ENCODE data around the gene FAM222A.

The FAM222A gene

GRCh38 chr12:109800536-109800935 lies 86.9 kb downstream of the FAM222A start:
- ChIA-PET POLR2A (no interaction called here), CTCF (interaction anchor here (0.6 kb wide), 1 partner anchor 649 kb away, joined by 3 read pairs; no protein-coding TSS in a partner anchor)
- no peaks in the 10 kb centered on the region for H3K9me3 ChIP-seq (ENCODE audit: control insufficient read depth, insufficient read depth, low read depth, low read length)
- no peaks in the 10 kb centered on the region for H3K36me3 ChIP-seq (ENCODE audit: control insufficient read depth in 2 of 2, insufficient read depth in 1 of 2, low read length in 2 of 2)
- no peaks in the 10 kb centered on the region for H3K4me1 ChIP-seq (ENCODE audit: control insufficient read depth, insufficient read depth, low read length)
- no peak for TF ChIP-seq ZNF398 (tag by site-specific recombination; IDR thresholded peaks at IDR 0.05)
- no peak for TF ChIP-seq ZNF514 (tag by site-specific recombination; IDR thresholded peaks at IDR 0.05)
- no peak for TF ChIP-seq ZNF629 (tag by site-specific recombination; IDR thresholded peaks at IDR 0.05)
- no peak for TF ChIP-seq ZNF114 (tag by site-specific recombination; IDR thresholded peaks at IDR 0.05)
- no peak for TF ChIP-seq ZNF777 (tag by site-specific recombination; IDR thresholded peaks at IDR 0.05; ENCODE audit: borderline replicate concordance)
- no peak for TF ChIP-seq OSR2 (tag by site-specific recombination; IDR thresholded peaks at IDR 0.05)
- no peak overlapping the region for H3K4me3 ChIP-seq (ENCODE audit: low read depth, low read length)
- no peak overlapping the region for H3K27ac ChIP-seq (ENCODE audit: extremely low read depth, low read depth, low read length)

- POLR2A ChIA-PET, result no interaction called here
- peak; percentile 28; the same call in 1 of the 2 replicates for TF ChIP-seq ZNF366 (tag by site-specific recombination; conservative IDR thresholded peaks at IDR 0.05)
- no peak for TF ChIP-seq TCF7L2 (IDR thresholded peaks at IDR 0.05; ENCODE audit: borderline replicate concordance, low read depth, low read length)
- Histone ChIP-seq H3K4me3 (ENCODE audit: low read depth, low read length) (no peak overlapping the region), H3K4me1 (ENCODE audit: control insufficient read depth, insufficient read depth, low read length) (no peaks in the 10 kb centered on the region), H3K9me3 (ENCODE audit: control insufficient read depth, insufficient read depth, low read depth, low read length) (no peaks in the 10 kb centered on the region), H3K27ac (ENCODE audit: extremely low read depth, low read depth, low read length) (no peak overlapping the region), H3K36me3 (ENCODE audit: control insufficient read depth in 2 of 2, insufficient read depth in 1 of 2, low read length in 2 of 2) (no peaks in the 10 kb centered on the region)
- CTCF ChIA-PET, result interaction anchor here (0.6 kb wide), 1 partner anchor 42 kb away, joined by 4 read pairs; no protein-coding TSS in a partner anchor
Measured at GRCh38 chr12:109802828-109803227, 89.2 kb downstream of the FAM222A start.

- no peak overlapping the region for H3K4me3 ChIP-seq (ENCODE audit: low read depth, low read length)
- POLR2A ChIA-PET, result no interaction called here
- H3K36me3 ChIP-seq (ENCODE audit: control insufficient read depth in 2 of 2, insufficient read depth in 1 of 2, low read length in 2 of 2), result no peaks in the 10 kb centered on the region
- H3K9me3 ChIP-seq (ENCODE audit: control insufficient read depth, insufficient read depth, low read depth, low read length), result no peaks in the 10 kb centered on the region
- H3K27ac ChIP-seq (ENCODE audit: extremely low read depth, low read depth, low read length), result no peak overlapping the region
- CTCF ChIA-PET, result interaction anchor here (0.7 to 5.0 kb wide), 7 partner anchors 8 to 97 kb away, joined by 3 to 131 read pairs (median 11); no protein-coding TSS in a partner anchor
- peak; percentile 85 for TF ChIP-seq ZNF239 (tag by site-specific recombination; IDR thresholded peaks at IDR 0.05)
- TF ChIP-seq ZNF514 (tag by site-specific recombination; IDR thresholded peaks at IDR 0.05), result no peak
- no peak for TF ChIP-seq GLI4 (tag by site-specific recombination; IDR thresholded peaks at IDR 0.05)
- TF ChIP-seq ZSCAN30 (tag by site-specific recombination; IDR thresholded peaks at IDR 0.05), result no peak
- no peak for TF ChIP-seq HOXA7 (CRISPR knock-in tag; IDR thresholded peaks at IDR 0.05; ENCODE audit: borderline replicate concordance)
- TF ChIP-seq MEIS1 (CRISPR knock-in tag; IDR thresholded peaks at IDR 0.05; ENCODE audit: borderline replicate concordance), result no peak
- H3K4me1 ChIP-seq (ENCODE audit: control insufficient read depth, insufficient read depth, low read length), result no peaks in the 10 kb centered on the region
Measured at GRCh38 chr12:109803678-109804077, 90.1 kb downstream of the FAM222A start.

GRCh38 chr12:109804820-109805761 lies 91.5 kb downstream of the FAM222A start:
- POLR2A ChIA-PET, result no interaction called here
- TF ChIP-seq PATZ1 (tag by site-specific recombination; IDR thresholded peaks at IDR 0.05), result peak; percentile 54; the same call in 1 of the 2 replicates
- TF ChIP-seq ZNF24 (tag by site-specific recombination; IDR thresholded peaks at IDR 0.05), result no peak
- no peak for TF ChIP-seq ZNF571 (tag by site-specific recombination; IDR thresholded peaks at IDR 0.05)
- TF ChIP-seq ZNF747 (tag by site-specific recombination; IDR thresholded peaks at IDR 0.05), result no peak
- no peak for TF ChIP-seq ZNF600 (tag by site-specific recombination; IDR thresholded peaks at IDR 0.05)
- peak; percentile 68; the same call in 1 of the 2 replicates for TF ChIP-seq ZNF2 (tag by site-specific recombination; IDR thresholded peaks at IDR 0.05)
- no peak for TF ChIP-seq ZNF658 (tag by site-specific recombination; IDR thresholded peaks at IDR 0.05)
- no peak for TF ChIP-seq ZNF184 (tag by site-specific recombination; IDR thresholded peaks at IDR 0.05)
- peak; percentile 75 for TF ChIP-seq CTCF (tag by site-specific recombination; IDR thresholded peaks at IDR 0.05)

More at GRCh38 chr12:109804820-109805761, 91.5 kb downstream of the FAM222A start:
- Histone ChIP-seq H3K36me3 (ENCODE audit: control insufficient read depth in 2 of 2, insufficient read depth in 1 of 2, low read length in 2 of 2) (no peaks in the 10 kb centered on the region), H3K4me3 (ENCODE audit: low read depth, low read length) (no peak overlapping the region), H3K4me1 (ENCODE audit: control insufficient read depth, insufficient read depth, low read length) (no peaks in the 10 kb centered on the region), H3K9me3 (ENCODE audit: control insufficient read depth, insufficient read depth, low read depth, low read length) (no peaks in the 10 kb centered on the region), H3K27ac (ENCODE audit: extremely low read depth, low read depth, low read length) (no peak overlapping the region)
- CTCF ChIA-PET, result interaction anchor here (0.5 to 5.0 kb wide), 41 partner anchors 9 to 654 kb away, joined by 3 to 131 read pairs (median 5); partner anchors contain the start of genes MVK and TRPV4

All from HEK293 (cell line).